HepG2 (cell line): ENCODE data around the gene EFCAB13. TPM values are rescaled to one million over a fixed set of nuclear protein-coding genes. Genes with fewer than 3 reads are reported as not detected.
"Not testable (repeated sequence)": the region's sequence is repeated elsewhere in the genome, so short reads cannot be mapped to it uniquely, and the experiment has no call there.

ENCODE experiments used
- ATAC-seq: fragments of 200-7000 bp; cut with Tn5 transposase; 3 replicates; pipeline ENCODE4 v1.9.1; 2020; ENCODE audit warnings: mild to moderate bottlenecking, moderate library complexity
- BruUV-seq: library from RNA; stranded (reverse); fragments of 400-500 nt; replicated peaks from 2 replicates; lab custom pipeline; 2021; lab: Mats Ljungman, UMichigan
- CTCF ChIA-PET: fragments of 300-600 bp; formaldehyde crosslinking; extraction: SDS; loops from one replicate; lab custom pipeline; 2021; ENCODE audit warnings: low total read pairs, inconsistent platforms, low intra/inter-chr PET ratio; lab: Yijun Ruan, JAX
- POLR2A ChIA-PET: fragments of 350-600 bp; sonication (Branson Sonifier 250); formaldehyde crosslinking; loops from one replicate; lab custom pipeline; 2020; ENCODE audit warnings: antibody characterized with exemption, inconsistent platforms; lab: Yijun Ruan, JAX
- DNase-seq: peaks from one replicate; pipeline ENCODE4 v3.0.0-alpha.2; 2015; ENCODE audit warnings: low spot score
- FAIRE-seq: peaks from 3 replicates; lab custom pipeline; 2011; peaks lifted over from hg19 to GRCh38; lab: Jason Lieb, UNC
- H2AFZ ChIP-seq: one replicate; pipeline ENCODE4 v1.6.1; 2011; ENCODE audit warnings: low read length, inconsistent platforms
- H3K27ac ChIP-seq: fragments of 300-600 bp; 3 replicates; pipeline ENCODE4 v1.8.0; 2011; ENCODE audit warnings: mixed run types, mild to moderate bottlenecking, mixed read lengths, low read length, inconsistent platforms; ENCODE audit not compliant: insufficient read depth; ENCODE audit errors: extremely low read length
- H3K27me3 ChIP-seq, 2 experiments: fragments of 200-600 bp in 1 of 2; 2 replicates in 1 of 2; 3 replicates in 1 of 2; pipeline versions ENCODE4 v1.6.0 to v1.8.0; 2011; ENCODE audit warnings: low read length in 2 of 2, mild to moderate bottlenecking in 2 of 2, moderate library complexity in 2 of 2, inconsistent platforms in 1 of 2; ENCODE audit not compliant: insufficient read depth in 2 of 2, control insufficient read depth in 1 of 2
- H3K36me3 ChIP-seq, 2 experiments: fragments of 200-600 bp in 1 of 2; replicated peaks in 1 of 2; 2 replicates in 1 of 2; 3 replicates in 1 of 2; pipeline versions ENCODE4 v1.5.1 to v1.8.0; 2011; ENCODE audit warnings: low read length in 2 of 2, inconsistent platforms in 1 of 2; ENCODE audit not compliant: insufficient read depth in 2 of 2, control insufficient read depth in 1 of 2
- H3K4me1 ChIP-seq: 2 replicates; pipeline ENCODE4 v1.5.1; 2012; ENCODE audit warnings: low read length, inconsistent platforms; ENCODE audit not compliant: insufficient read depth
- H3K4me2 ChIP-seq: 2 replicates; pipeline ENCODE4 v1.6.0; 2011; ENCODE audit warnings: low read depth, low read length, inconsistent platforms
- H3K4me3 ChIP-seq, 3 experiments: fragments of 200-600 bp in 1 of 3; sonication (generic), shearing (Covaris generic) in 1 of 3; replicated peaks in 1 of 3; 2 replicates each; pipeline ENCODE4 v1.5.1; 2011 to 2016; ENCODE audit warnings: low read length in 3 of 3, inconsistent platforms in 2 of 3, low read depth in 2 of 3, mild to moderate bottlenecking in 2 of 3, control low read depth in 1 of 3, mixed read lengths in 1 of 3; ENCODE audit not compliant: insufficient read depth in 1 of 3
- H3K79me2 ChIP-seq: one replicate; pipeline ENCODE4 v1.6.1; 2011; ENCODE audit warnings: low read length, inconsistent platforms; ENCODE audit not compliant: insufficient read depth
- H3K9ac ChIP-seq: 2 replicates; pipeline ENCODE4 v1.6.0; 2011; ENCODE audit warnings: mild to moderate bottlenecking, low read depth, low read length, inconsistent platforms; ENCODE audit not compliant: insufficient read depth
- H3K9me3 ChIP-seq: 2 replicates; pipeline ENCODE4 v1.5.1; 2012; ENCODE audit warnings: mild to moderate bottlenecking, low read length
- H4K20me1 ChIP-seq: 2 replicates; pipeline ENCODE4 v1.6.0; 2011; ENCODE audit warnings: inconsistent platforms, mild to moderate bottlenecking, low read length, moderate library complexity; ENCODE audit not compliant: insufficient read depth
- PITX1 ChIP-seq: sonication (generic); formaldehyde crosslinking; IDR thresholded peaks from 2 replicates; pipeline ENCODE4 v1.5.1; 2020; ENCODE audit warnings: mild to moderate bottlenecking, missing genetic modification reagents
- RBFOX2 ChIP-seq: fragments of 200-400 bp; formaldehyde crosslinking; IDR thresholded peaks from 2 replicates; pipeline ENCODE4 v1.6.1; 2017; ENCODE audit warnings: low read depth, mild to moderate bottlenecking, low read length
- ZNF792 ChIP-seq: IDR thresholded peaks from 2 replicates; pipeline ENCODE4 v1.6.1; 2016
- WGBS: methylation state at CpG from one replicate; pipeline ENCODE4 v1.1.6; 2017; ENCODE audit warnings: low lambda C conversion rate; 5-methylcytosine and 5-hydroxymethylcytosine counted together
- in situ Hi-C: cut with HindIII; loops from 2 replicates; pipeline ENCODE4 v1.10.0; 2017; ENCODE audit warnings: low pct_unique_long_range_greater_than_20kb; ENCODE audit not compliant: extremely low pct_ligation_motif_present
- intact Hi-C: fragments of 100-400 bp; cut with micrococcal nuclease; formaldehyde crosslinking; loops from one replicate; pipeline ENCODE4 v1.10.0; 2022; ENCODE audit not compliant: unreplicated experiment
- polyA plus RNA-seq, 8 experiments: library from polyadenylated mRNA; depleted of rRNA in 3 of 8; stranded (reverse) in 7 of 8; unstranded in 1 of 8; fragments of >200 nt; fragmentation: Illumina TruSeq in 4 of 8; extraction: Trizol in 4 of 8; gene quantifications; 2 replicates each; pipeline versions ENCODE4 v1.2.1 to v1.2.3, GENCODE V29; 2011 to 2016; ENCODE audit warnings: low read depth in 4 of 8, missing spikeins in 1 of 8, mixed read lengths in 1 of 8; ENCODE audit not compliant: insufficient read depth in 1 of 8
- total RNA-seq, 5 experiments: library from RNA; depleted of rRNA; stranded (reverse); fragments of >200 nt; fragmentation: Illumina TruSeq; extraction: Trizol; gene quantifications; 2 replicates each; pipeline ENCODE4 v1.2.3, GENCODE V29; 2016; ENCODE audit warnings: low read depth in 1 of 5
- TF ChIP-seq, protein P1 (sequence below): sonication (generic); formaldehyde crosslinking; IDR thresholded peaks from 2 replicates; pipeline ENCODE4 v1.9.0; 2021; ENCODE audit warnings: mild to moderate bottlenecking, missing genetic modification reagents

EFCAB13 gene
- total and polyA plus RNA-seq, 2 of the 13 experiments (the other 11 are each of a cell fraction or from before 2014, with no cell fraction given) = 0.22 to 0.71 TPM

- TF ChIP-seq, protein P1, sequence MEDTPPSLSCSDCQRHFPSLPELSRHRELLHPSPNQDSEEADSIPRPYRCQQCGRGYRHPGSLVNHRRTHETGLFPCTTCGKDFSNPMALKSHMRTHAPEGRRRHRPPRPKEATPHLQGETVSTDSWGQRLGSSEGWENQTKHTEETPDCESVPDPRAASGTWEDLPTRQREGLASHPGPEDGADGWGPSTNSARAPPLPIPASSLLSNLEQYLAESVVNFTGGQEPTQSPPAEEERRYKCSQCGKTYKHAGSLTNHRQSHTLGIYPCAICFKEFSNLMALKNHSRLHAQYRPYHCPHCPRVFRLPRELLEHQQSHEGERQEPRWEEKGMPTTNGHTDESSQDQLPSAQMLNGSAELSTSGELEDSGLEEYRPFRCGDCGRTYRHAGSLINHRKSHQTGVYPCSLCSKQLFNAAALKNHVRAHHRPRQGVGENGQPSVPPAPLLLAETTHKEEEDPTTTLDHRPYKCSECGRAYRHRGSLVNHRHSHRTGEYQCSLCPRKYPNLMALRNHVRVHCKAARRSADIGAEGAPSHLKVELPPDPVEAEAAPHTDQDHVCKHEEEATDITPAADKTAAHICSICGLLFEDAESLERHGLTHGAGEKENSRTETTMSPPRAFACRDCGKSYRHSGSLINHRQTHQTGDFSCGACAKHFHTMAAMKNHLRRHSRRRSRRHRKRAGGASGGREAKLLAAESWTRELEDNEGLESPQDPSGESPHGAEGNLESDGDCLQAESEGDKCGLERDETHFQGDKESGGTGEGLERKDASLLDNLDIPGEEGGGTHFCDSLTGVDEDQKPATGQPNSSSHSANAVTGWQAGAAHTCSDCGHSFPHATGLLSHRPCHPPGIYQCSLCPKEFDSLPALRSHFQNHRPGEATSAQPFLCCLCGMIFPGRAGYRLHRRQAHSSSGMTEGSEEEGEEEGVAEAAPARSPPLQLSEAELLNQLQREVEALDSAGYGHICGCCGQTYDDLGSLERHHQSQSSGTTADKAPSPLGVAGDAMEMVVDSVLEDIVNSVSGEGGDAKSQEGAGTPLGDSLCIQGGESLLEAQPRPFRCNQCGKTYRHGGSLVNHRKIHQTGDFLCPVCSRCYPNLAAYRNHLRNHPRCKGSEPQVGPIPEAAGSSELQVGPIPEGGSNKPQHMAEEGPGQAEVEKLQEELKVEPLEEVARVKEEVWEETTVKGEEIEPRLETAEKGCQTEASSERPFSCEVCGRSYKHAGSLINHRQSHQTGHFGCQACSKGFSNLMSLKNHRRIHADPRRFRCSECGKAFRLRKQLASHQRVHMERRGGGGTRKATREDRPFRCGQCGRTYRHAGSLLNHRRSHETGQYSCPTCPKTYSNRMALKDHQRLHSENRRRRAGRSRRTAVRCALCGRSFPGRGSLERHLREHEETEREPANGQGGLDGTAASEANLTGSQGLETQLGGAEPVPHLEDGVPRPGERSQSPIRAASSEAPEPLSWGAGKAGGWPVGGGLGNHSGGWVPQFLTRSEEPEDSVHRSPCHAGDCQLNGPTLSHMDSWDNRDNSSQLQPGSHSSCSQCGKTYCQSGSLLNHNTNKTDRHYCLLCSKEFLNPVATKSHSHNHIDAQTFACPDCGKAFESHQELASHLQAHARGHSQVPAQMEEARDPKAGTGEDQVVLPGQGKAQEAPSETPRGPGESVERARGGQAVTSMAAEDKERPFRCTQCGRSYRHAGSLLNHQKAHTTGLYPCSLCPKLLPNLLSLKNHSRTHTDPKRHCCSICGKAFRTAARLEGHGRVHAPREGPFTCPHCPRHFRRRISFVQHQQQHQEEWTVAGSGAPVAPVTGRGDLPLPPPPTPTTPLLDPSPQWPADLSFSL = no peak
- TF ChIP-seq PITX1 (no peak), ZNF792 (no peak), RBFOX2 (no peak)
- TF ChIP-seq, all 625 proteins: peak for 0
Observed at GRCh38 chr17:47368262-47368661, 44.5 kb downstream of the EFCAB13 start (continued).

DNA sequence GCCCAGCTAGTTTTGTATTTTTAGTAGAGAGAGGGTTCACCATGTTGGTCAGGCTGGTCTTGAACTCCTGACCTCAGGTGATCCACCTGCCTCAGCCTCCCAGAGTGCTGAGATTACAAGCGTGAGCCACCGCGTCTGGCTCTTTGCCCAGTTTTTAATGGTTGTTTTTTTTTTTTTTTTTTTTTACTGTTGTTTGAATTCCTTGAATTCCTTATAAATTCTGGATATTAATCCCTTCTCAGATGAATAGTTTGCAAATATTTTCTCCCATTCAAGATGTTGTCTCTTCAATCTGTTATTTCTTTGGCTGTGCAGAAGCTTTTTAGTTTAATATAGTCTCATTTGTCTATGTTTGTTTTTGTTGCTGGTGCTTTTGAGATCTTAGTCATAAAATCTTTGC lies 47.1 kb downstream of the EFCAB13 start:
- CTCF ChIA-PET, H3K27me3 ChIP-seq, ATAC-seq, H3K4me3 ChIP-seq, BruUV-seq, DNase-seq, H4K20me1 ChIP-seq, H3K4me2 ChIP-seq, H3K36me3 ChIP-seq, POLR2A ChIA-PET, H3K9ac ChIP-seq, H3K4me1 ChIP-seq, H3K27ac ChIP-seq, FAIRE-seq, H3K79me2 ChIP-seq, H2AFZ ChIP-seq, intact Hi-C loops: not testable (repeated sequence)
- 94% methylated on average over 3 of the region's 3 CpGs for WGBS
- peaks cover 11% of the 10 kb centered on the region; the same call in 1 of the 2 replicates for H3K9me3 ChIP-seq
- in situ Hi-C loops = loop anchor here (25.0 kb wide), 1 partner anchor 241 kb away; no protein-coding TSS in a partner anchor
